Thyroid gland (tissue), 4 donors: ENCODE measurements around the gene KCNIP3.

Experiments used
- CTCF ChIP-seq, 6 experiments: fragments of 200-600 bp in 3 of 6; fragments of 450-650 bp in 3 of 6; sonication (generic) in 3 of 6; IDR thresholded peaks; one replicate each; pipeline ENCODE4 v1.5.1; 2016 to 2019; ENCODE audit warnings: antibody characterized with exemption in 6 of 6, mild to moderate bottlenecking in 2 of 6, inconsistent platforms in 1 of 6, moderate library complexity in 1 of 6
- POLR2A ChIP-seq, 2 donors: fragments of 450-650 bp; IDR thresholded peaks; one replicate each; pipeline ENCODE4 v1.6.1; 2017; ENCODE audit warnings: antibody characterized with exemption in 2 of 2, mild to moderate bottlenecking in 2 of 2, moderate library complexity in 1 of 2

- TF ChIP-seq CTCF (IDR thresholded peaks at IDR 0.05) (no peak), POLR2A (IDR thresholded peaks at IDR 0.05) (no peak)
Measured at GRCh38 chr2:95262896-95263542, 34.1 kb upstream of the KCNIP3 start.
